ENCODE results near the gene FASTKD3.

FASTKD3 gene

GRCh38 chr5:7846327-7846726, 22.5 kb downstream of the FASTKD3 start:
- DNase-seq: no peak

GRCh38 chr5:7845557-7845956, 23.3 kb downstream of the FASTKD3 start:
- DNase-seq: no peak

- no peak for DNase-seq
These were observed 23.9 kb downstream of the FASTKD3 start for GRCh38 chr5:7844901-7845300.

- no peak for DNase-seq
These were observed 26.3 kb downstream of the FASTKD3 start for GRCh38 chr5:7842531-7842930.

- DNase-seq: no peak
These were observed 31.4 kb downstream of the FASTKD3 start for GRCh38 chr5:7837403-7837802.

- no peak for DNase-seq
These were observed 33.8 kb downstream of the FASTKD3 start for GRCh38 chr5:7834982-7835381.

- DNase-seq: no peak
These were observed 40.6 kb downstream of the FASTKD3 start for GRCh38 chr5:7828269-7828668.

- no peak for DNase-seq
These were observed 41.2 kb downstream of the FASTKD3 start for GRCh38 chr5:7827610-7828009.

- no peak for DNase-seq
These were observed 43.2 kb downstream of the FASTKD3 start for GRCh38 chr5:7825630-7826029.

GRCh38 chr5:7824995-7825394, 43.8 kb downstream of the FASTKD3 start:
- no peak for DNase-seq

GRCh38 chr5:7823594-7823993, 45.2 kb downstream of the FASTKD3 start:
- no peak for DNase-seq

- no peak for DNase-seq
These were observed 46.4 kb downstream of the FASTKD3 start for GRCh38 chr5:7822449-7822848.

- no peak for DNase-seq
These were observed 52.3 kb downstream of the FASTKD3 start for GRCh38 chr5:7816535-7816901.

GRCh38 chr5:7815892-7816534, 52.8 kb downstream of the FASTKD3 start:
- DNase-seq: peak; percentile 79 to 83

GRCh38 chr5:7814816-7815215, 54.0 kb downstream of the FASTKD3 start:
- DNase-seq: no peak

GRCh38 chr5:7813576-7813975, 55.3 kb downstream of the FASTKD3 start:
- DNase-seq: no peak

- no peak for DNase-seq
These were observed 55.8 kb downstream of the FASTKD3 start for GRCh38 chr5:7813007-7813406.

GRCh38 chr5:7811715-7812114, 57.1 kb downstream of the FASTKD3 start:
- no peak for DNase-seq
